Peyer's patch (tissue), 4 donors: ENCODE results near the gene PLK1.

Experiments used
- CTCF ChIP-seq, 6 experiments: fragments of 450-650 bp in 4 of 6; fragments of 200-600 bp in 2 of 6; sonication (generic) in 1 of 6; IDR thresholded peaks; one replicate each; pipeline ENCODE4 v1.5.1; 2017 to 2019; ENCODE audit warnings: antibody characterized with exemption in 6 of 6, mild to moderate bottlenecking in 3 of 6, moderate library complexity in 1 of 6
- POLR2A ChIP-seq, 2 donors: fragments of 450-650 bp; IDR thresholded peaks; one replicate each; pipeline ENCODE4 v1.5.1; 2017; ENCODE audit warnings: antibody characterized with exemption in 2 of 2, mild to moderate bottlenecking in 2 of 2, moderate library complexity in 2 of 2

- TF ChIP-seq CTCF (IDR thresholded peaks at IDR 0.05) = no peak
- TF ChIP-seq POLR2A (IDR thresholded peaks at IDR 0.05) = no peak
Measured at GRCh38 chr16:23676924-23677480, 1.7 kb upstream of the PLK1 start.
